ENCODE results near the gene PDE2A.

GRCh38 chr11:72589802-72590761 lies 84.1 kb downstream of the PDE2A start:
- TF ChIP-seq CTCF (IDR thresholded peaks at IDR 0.05; ENCODE audit: low read depth, low read length) (peak; percentile 55), POLR2A (IDR thresholded peaks at IDR 0.05; ENCODE audit: extremely low read depth, insufficient read length) (no peak)
